ENCODE results near the gene RNF7.
"Not testable (repeated sequence)": the region's sequence is repeated elsewhere in the genome, so short reads cannot be mapped to it uniquely, and the experiment has no call there.

The RNF7 gene

GRCh38 chr3:141782386-141782932 is 44.4 kb downstream of the RNF7 start:
- no peak for DNase-seq (ENCODE audit: low spot score)

- no peak for DNase-seq (ENCODE audit: low spot score)
These were observed 45.5 kb downstream of the RNF7 start for GRCh38 chr3:141783632-141784031.

GRCh38 chr3:141784096-141784495 is 46.0 kb downstream of the RNF7 start:
- no peak for DNase-seq (ENCODE audit: low spot score)

- DNase-seq (ENCODE audit: low spot score) = no peak
These were observed 46.4 kb downstream of the RNF7 start for GRCh38 chr3:141784531-141784930.

- DNase-seq (ENCODE audit: low spot score) = no peak
These were observed 50.1 kb downstream of the RNF7 start for GRCh38 chr3:141788149-141788548.

GRCh38 chr3:141788750-141789149 is 50.7 kb downstream of the RNF7 start:
- DNase-seq (ENCODE audit: low spot score) = not testable (repeated sequence)

GRCh38 chr3:141789281-141789680 is 51.2 kb downstream of the RNF7 start:
- peak; percentile 23 for DNase-seq (ENCODE audit: low spot score)

- no peak for DNase-seq (ENCODE audit: low spot score)
These were observed 52.1 kb downstream of the RNF7 start for GRCh38 chr3:141790171-141790570.

- no peak for DNase-seq (ENCODE audit: low spot score)
These were observed 54.4 kb downstream of the RNF7 start for GRCh38 chr3:141792495-141792894.

GRCh38 chr3:141793476-141794260 is 55.6 kb downstream of the RNF7 start:
- DNase-seq (ENCODE audit: low spot score) = no peak

GRCh38 chr3:141795276-141795675 is 57.2 kb downstream of the RNF7 start:
- no peak for DNase-seq (ENCODE audit: low spot score)

GRCh38 chr3:141795741-141796080 is 57.6 kb downstream of the RNF7 start:
- no peak for DNase-seq (ENCODE audit: low spot score)

- no peak for DNase-seq (ENCODE audit: low spot score)
These were observed 58.2 kb downstream of the RNF7 start for GRCh38 chr3:141796081-141796888.
